ENCODE results near the gene ELK3. TPM values are rescaled to one million over a fixed set of nuclear protein-coding genes. Genes with fewer than 3 reads are reported as not detected.

ELK3 gene
- total and polyA plus RNA-seq, 10 donors = 14.5 to 92.7 (median 52.9) TPM

DNA sequence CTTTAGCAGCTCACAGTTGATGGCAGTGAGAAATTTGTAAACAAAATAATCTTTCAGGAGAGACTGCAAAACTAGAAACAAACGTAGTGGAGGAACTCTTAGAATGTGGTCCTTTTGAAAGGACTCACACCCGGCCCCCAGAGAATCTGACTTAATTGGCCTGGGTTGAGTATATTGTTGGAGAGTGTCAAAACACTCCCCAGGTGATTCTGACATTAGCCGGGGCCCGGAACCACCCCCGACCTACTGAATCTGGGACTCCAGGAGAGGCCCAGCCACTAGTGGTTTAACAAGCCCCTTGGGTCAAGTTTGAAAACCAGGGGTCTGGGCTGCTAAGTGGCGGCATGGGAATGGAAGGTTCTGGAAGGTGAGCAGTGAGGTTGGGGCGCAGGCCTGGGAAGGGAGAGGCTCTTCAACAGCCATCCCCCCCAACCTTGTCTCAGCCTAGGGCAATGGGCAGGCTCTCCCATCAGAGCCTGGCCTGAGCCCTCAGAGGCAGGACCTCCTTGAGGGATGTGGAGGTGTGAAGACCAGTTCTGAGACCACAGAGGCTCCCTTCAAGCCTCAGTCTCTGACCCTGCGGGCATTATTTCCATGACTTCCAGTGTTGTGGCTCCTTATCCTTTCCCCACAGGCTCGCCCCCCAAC lies 1.1 kb upstream of the ELK3 start:
- Histone ChIP-seq H3K4me1 (peaks cover 11 to 63% (median 36%) of the 10 kb centered on the region in 6 donors), H3K4me3 (peak overlapping the region in 1 of 8 donors; percentile 87), H3K27ac (peak overlapping the region in 7 of 8 donors; percentile 13 to 95 (median 92)), H3K9me3 (no peaks in the 10 kb centered on the region), H3K36me3 (no peaks in the 10 kb centered on the region), H3K27me3 (replicated peaks in 1 of 7) (no peaks in the 10 kb centered on the region)
- DNase-seq = no peak
- TF ChIP-seq POLR2A (IDR thresholded peaks at IDR 0.05) = no peak
- TF ChIP-seq, protein P1, sequence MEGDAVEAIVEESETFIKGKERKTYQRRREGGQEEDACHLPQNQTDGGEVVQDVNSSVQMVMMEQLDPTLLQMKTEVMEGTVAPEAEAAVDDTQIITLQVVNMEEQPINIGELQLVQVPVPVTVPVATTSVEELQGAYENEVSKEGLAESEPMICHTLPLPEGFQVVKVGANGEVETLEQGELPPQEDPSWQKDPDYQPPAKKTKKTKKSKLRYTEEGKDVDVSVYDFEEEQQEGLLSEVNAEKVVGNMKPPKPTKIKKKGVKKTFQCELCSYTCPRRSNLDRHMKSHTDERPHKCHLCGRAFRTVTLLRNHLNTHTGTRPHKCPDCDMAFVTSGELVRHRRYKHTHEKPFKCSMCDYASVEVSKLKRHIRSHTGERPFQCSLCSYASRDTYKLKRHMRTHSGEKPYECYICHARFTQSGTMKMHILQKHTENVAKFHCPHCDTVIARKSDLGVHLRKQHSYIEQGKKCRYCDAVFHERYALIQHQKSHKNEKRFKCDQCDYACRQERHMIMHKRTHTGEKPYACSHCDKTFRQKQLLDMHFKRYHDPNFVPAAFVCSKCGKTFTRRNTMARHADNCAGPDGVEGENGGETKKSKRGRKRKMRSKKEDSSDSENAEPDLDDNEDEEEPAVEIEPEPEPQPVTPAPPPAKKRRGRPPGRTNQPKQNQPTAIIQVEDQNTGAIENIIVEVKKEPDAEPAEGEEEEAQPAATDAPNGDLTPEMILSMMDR (IDR thresholded peaks at IDR 0.05 in 8 of 11, conservative IDR thresholded peaks at IDR 0.05 in 3 of 11) = no peak
- no peak for TF ChIP-seq POLR2AphosphoS5 (IDR thresholded peaks at IDR 0.05)
- WGBS, 5 donors = 75 to 86% (median 82%) methylated on average over 9 of the region's 9 CpGs
- intact Hi-C loops (cut with DNase I; ENCODE audit: low total_unique reads) = no loop called here

DNA sequence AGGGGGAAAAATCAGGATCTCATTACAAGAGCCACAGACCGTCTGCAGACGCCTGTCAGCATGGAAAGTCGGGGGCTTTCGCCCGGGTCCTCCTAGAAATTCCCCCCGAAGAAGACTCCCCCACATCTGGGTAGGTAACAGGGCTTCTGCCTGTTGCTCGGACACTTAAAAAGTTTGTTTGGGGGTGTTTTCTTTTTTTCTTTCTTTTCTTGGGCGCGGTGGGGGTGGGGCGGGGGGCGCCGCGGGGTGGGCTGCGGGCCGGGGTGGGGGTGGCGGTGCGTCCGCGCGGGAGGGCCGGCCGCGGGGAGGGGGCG lies 358 bp downstream of the ELK3 start:
- Histone ChIP-seq H3K27ac (peak overlapping the region; percentile 60 to 95 (median 90)), H3K27me3 (replicated peaks in 1 of 7) (no peaks in the 10 kb centered on the region), H3K36me3 (no peaks in the 10 kb centered on the region), H3K9me3 (no peaks in the 10 kb centered on the region), H3K4me3 (peak overlapping the region; percentile 70 to 96 (median 84)), H3K4me1 (peaks cover 25 to 78% (median 51%) of the 10 kb centered on the region in 6 donors)
- no peak for DNase-seq
- 0 to 1% (median 1%) methylated on average over 7 to 24 of the region's 24 CpGs for WGBS, 5 donors
- intact Hi-C loops (cut with DNase I; ENCODE audit: low total_unique reads) = no loop called here
- no peak for TF ChIP-seq POLR2AphosphoS5 (IDR thresholded peaks at IDR 0.05)
- TF ChIP-seq, protein P1 (IDR thresholded peaks at IDR 0.05 in 8 of 11, conservative IDR thresholded peaks at IDR 0.05 in 3 of 11) = no peak

DNA sequence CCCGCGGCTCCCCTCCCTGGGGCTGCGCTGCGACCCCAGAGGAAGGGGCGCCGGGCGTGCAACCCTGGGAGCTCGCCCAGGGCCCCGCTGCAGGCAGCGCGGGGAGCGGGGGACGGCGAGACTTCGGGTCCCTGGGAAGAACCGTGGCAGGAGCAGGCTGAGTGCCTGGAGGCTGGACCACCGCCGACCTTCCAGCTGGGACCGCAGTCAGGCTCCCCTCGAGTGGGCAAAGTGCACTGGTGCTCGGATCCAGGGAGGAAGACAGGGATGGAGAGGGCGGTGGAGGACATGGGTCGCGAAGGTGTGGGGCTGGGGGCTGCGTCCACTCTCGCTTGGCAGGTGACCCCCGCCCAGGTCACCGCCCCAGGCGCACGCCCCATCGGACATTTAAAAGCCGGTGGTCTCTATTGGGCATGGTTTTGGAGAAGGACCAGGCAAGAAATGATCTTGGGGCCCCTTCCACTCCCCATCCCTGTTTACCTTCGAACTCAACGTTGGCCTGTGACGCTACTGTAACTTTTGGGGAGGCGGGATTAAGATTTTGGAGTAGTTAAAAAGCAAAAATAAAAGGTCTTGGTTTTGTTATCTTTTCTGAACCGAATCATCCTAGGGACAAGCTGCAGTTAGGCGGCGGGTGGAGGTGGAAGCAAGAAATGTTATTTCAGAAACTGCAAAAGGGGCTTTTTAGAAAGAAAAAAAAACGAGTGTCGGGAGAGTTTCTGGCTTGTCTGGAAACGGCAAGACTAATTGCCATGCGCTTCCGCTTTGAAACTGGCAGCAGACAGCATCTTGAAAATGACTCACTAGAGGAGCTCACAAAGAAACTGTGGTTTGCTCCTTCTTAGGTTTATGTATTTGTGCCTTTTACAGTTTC lies 1.0 kb downstream of the ELK3 start:
- Histone ChIP-seq H3K9me3 (no peaks in the 10 kb centered on the region), H3K27ac (peak overlapping the region; percentile 80 to 95 (median 90)), H3K4me3 (peak overlapping the region; percentile 78 to 96 (median 84)), H3K36me3 (no peaks in the 10 kb centered on the region), H3K27me3 (replicated peaks in 1 of 7) (no peaks in the 10 kb centered on the region), H3K4me1 (peaks cover 31 to 78% (median 54%) of the 10 kb centered on the region in 6 donors)
- no peak for TF ChIP-seq POLR2A (IDR thresholded peaks at IDR 0.05)
- TF ChIP-seq, protein P1 (IDR thresholded peaks at IDR 0.05 in 8 of 11, conservative IDR thresholded peaks at IDR 0.05 in 3 of 11) = no peak
- TF ChIP-seq POLR2AphosphoS5 (IDR thresholded peaks at IDR 0.05) = peak in 2 of 3 donors; percentile 31 to 34
- intact Hi-C loops (cut with DNase I; ENCODE audit: low total_unique reads) = no loop called here
- WGBS, 5 donors = 0 to 1% (median 0%) methylated on average over 24 to 44 of the region's 44 CpGs
- DNase-seq = peak; percentile 85

Measured in spleen (tissue), 11 donors.